PC-3 (cell line): Measurements from ENCODE around the gene LRIG3.

Experiments used
- CTCF ChIP-seq: fragments of 300-600 bp; sonication (generic); conservative IDR thresholded peaks from 2 replicates; pipeline ENCODE4 v1.5.1; 2017; ENCODE audit warnings: antibody characterized with exemption, low read depth, mild to moderate bottlenecking, low read length
- EZH2 ChIP-seq: fragments of 300-600 bp; sonication (generic); IDR thresholded peaks from one replicate; pipeline ENCODE4 v1.6.1; 2017; ENCODE audit warnings: antibody characterized with exemption, mild to moderate bottlenecking, low read length; ENCODE audit not compliant: unreplicated experiment

DNA sequence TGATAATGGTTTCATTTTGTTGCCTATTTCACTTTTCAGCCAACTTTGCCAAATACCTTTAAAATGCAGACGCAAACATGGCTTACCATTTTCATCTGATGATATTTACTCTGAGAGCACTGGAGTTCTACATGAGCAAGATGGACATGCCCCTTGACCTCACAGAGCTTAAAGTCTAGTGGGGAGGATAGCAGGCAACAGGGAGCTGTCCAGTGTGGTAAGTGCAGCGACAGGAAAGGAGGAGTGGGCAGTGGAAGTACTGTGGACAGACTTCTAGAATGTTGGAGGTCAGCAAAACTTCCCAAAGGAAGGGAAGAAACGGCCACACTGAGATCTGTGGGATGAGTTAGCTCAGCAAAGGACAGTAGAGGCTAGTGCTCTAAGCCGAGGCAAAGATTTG lies 25.3 kb downstream of the LRIG3 start:
- TF ChIP-seq EZH2 (no peak), CTCF (no peak)
